Measurements from ENCODE around the gene TSPAN18.

DNA sequence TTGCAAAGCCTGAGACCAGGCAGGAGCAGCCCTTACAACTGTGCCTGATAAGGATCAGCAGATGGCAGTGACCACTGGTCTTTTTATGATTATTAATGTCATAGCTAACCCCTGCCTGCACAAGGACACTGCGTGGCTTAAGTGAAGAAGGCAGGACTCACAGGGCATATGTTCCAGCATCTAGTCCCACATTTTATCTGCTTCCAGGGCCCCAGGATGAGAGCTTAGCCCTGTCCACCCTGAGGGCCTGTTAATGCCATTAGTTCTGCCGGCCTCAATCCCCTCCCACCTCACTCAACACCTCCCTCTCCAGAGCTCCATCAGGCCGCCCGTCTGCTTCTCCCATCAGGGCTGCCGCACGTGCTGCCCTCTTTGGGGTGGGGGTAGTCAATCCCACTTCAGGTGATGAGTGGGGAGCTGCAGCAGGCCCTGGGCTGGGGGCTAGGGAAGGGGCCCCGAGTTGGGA, 33.1 kb upstream of the TSPAN18 start:
- TF ChIP-seq CTCF (IDR thresholded peaks at IDR 0.05) = no peak
- no peak for TF ChIP-seq POLR2A (IDR thresholded peaks at IDR 0.05)

Measured in tibial nerve (tissue), 3 donors.